Right lobe of liver (tissue), 4 donors: ENCODE measurements around the gene ADA.

Experiments used
- POLR2A ChIP-seq: fragments of 450-650 bp; IDR thresholded peaks from one replicate; pipeline ENCODE4 v1.6.1; 2017; ENCODE audit warnings: antibody characterized with exemption, mild to moderate bottlenecking
- TF ChIP-seq, protein P1 (sequence below), 4 donors: fragments of 200-600 bp in 3 of 4; fragments of 450-650 bp in 1 of 4; IDR thresholded peaks; one replicate each; pipeline versions ENCODE4 v1.5.1 to v1.8.0; 2016 to 2022; ENCODE audit warnings: antibody characterized with exemption in 4 of 4, mild to moderate bottlenecking in 2 of 4
- donor health status: DM: no; HTN: no; CAD: no.
- donor health status: DM: no; HTN: no; CAD: no.
- donor health status: DM: no; HTN: yes; CAD: no.

DNA sequence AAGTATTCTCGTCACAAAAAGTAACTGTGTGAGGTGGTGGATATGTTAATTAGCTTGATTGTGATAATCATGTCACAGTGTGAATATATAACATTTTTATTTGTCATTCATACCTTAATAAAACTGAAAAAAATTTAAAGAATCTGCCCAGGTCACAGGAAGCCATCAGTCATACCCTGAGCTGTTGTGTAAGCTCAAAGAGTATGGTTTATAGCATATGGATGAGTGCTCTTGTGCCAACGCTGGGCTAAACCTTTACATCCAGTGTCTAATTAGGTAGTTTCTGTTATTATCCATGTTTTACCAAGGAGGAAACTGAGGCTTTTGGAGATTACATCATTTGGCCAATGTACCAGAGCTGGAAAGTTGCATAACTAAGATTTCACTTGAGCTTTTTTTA lies 57.7 kb downstream of the ADA start:
- TF ChIP-seq, protein P1, sequence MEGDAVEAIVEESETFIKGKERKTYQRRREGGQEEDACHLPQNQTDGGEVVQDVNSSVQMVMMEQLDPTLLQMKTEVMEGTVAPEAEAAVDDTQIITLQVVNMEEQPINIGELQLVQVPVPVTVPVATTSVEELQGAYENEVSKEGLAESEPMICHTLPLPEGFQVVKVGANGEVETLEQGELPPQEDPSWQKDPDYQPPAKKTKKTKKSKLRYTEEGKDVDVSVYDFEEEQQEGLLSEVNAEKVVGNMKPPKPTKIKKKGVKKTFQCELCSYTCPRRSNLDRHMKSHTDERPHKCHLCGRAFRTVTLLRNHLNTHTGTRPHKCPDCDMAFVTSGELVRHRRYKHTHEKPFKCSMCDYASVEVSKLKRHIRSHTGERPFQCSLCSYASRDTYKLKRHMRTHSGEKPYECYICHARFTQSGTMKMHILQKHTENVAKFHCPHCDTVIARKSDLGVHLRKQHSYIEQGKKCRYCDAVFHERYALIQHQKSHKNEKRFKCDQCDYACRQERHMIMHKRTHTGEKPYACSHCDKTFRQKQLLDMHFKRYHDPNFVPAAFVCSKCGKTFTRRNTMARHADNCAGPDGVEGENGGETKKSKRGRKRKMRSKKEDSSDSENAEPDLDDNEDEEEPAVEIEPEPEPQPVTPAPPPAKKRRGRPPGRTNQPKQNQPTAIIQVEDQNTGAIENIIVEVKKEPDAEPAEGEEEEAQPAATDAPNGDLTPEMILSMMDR (IDR thresholded peaks at IDR 0.05): no peak
- no peak for TF ChIP-seq POLR2A
